Measurements from ENCODE around the gene ACSM2B.
"Not testable (repeated sequence)": the region's sequence is repeated elsewhere in the genome, so short reads cannot be mapped to it uniquely, and the experiment has no call there.

Gene ACSM2B

GRCh38 chr16:20595694-20596093, 19.5 kb upstream of the ACSM2B start:
- not testable (repeated sequence) for DNase-seq (ENCODE audit: low read depth in 3 of 3)

GRCh38 chr16:20595068-20595467, 18.9 kb upstream of the ACSM2B start:
- DNase-seq (ENCODE audit: low read depth in 3 of 3): not testable (repeated sequence)

- DNase-seq (ENCODE audit: low read depth in 3 of 3): not testable (repeated sequence)
Measured at GRCh38 chr16:20592780-20593179, 16.6 kb upstream of the ACSM2B start.

GRCh38 chr16:20589486-20589885, 13.3 kb upstream of the ACSM2B start:
- not testable (repeated sequence) for DNase-seq (ENCODE audit: low read depth in 3 of 3)

GRCh38 chr16:20587645-20588074, 11.5 kb upstream of the ACSM2B start:
- DNase-seq (ENCODE audit: low read depth in 3 of 3): not testable (repeated sequence)

GRCh38 chr16:20586716-20587115, 10.5 kb upstream of the ACSM2B start:
- DNase-seq (ENCODE audit: low read depth in 3 of 3): not testable (repeated sequence)

GRCh38 chr16:20586112-20586511, 9.9 kb upstream of the ACSM2B start:
- not testable (repeated sequence) for DNase-seq (ENCODE audit: low read depth in 3 of 3)

- DNase-seq (ENCODE audit: low read depth in 3 of 3): not testable (repeated sequence)
Measured at GRCh38 chr16:20580487-20581259, 4.5 kb upstream of the ACSM2B start.

GRCh38 chr16:20578091-20578490, 1.9 kb upstream of the ACSM2B start:
- not testable (repeated sequence) for DNase-seq (ENCODE audit: low read depth in 3 of 3)

- DNase-seq (ENCODE audit: low read depth in 3 of 3): not testable (repeated sequence)
Measured at GRCh38 chr16:20569117-20569651, 7.0 kb downstream of the ACSM2B start.

- no peak for DNase-seq (ENCODE audit: low read depth in 3 of 3)
Measured at GRCh38 chr16:20568404-20568803, 7.8 kb downstream of the ACSM2B start.

- DNase-seq (ENCODE audit: low read depth in 3 of 3): no peak
Measured at GRCh38 chr16:20566864-20567263, 9.3 kb downstream of the ACSM2B start.

GRCh38 chr16:20565334-20565733, 10.8 kb downstream of the ACSM2B start:
- DNase-seq (ENCODE audit: low read depth in 3 of 3): not testable (repeated sequence)

GRCh38 chr16:20564218-20564617, 11.9 kb downstream of the ACSM2B start:
- DNase-seq (ENCODE audit: low read depth in 3 of 3): not testable (repeated sequence)

- not testable (repeated sequence) for DNase-seq (ENCODE audit: low read depth in 3 of 3)
Measured at GRCh38 chr16:20555628-20556027, 20.5 kb downstream of the ACSM2B start.

- not testable (repeated sequence) for DNase-seq (ENCODE audit: low read depth in 3 of 3)
Measured at GRCh38 chr16:20554689-20555088, 21.5 kb downstream of the ACSM2B start.

GRCh38 chr16:20553493-20553892, 22.7 kb downstream of the ACSM2B start:
- not testable (repeated sequence) for DNase-seq (ENCODE audit: low read depth in 3 of 3)

- not testable (repeated sequence) for DNase-seq (ENCODE audit: low read depth in 3 of 3)
Measured at GRCh38 chr16:20546951-20547350, 29.2 kb downstream of the ACSM2B start.

- not testable (repeated sequence) for DNase-seq (ENCODE audit: low read depth in 3 of 3)
Measured at GRCh38 chr16:20546278-20546853, 29.8 kb downstream of the ACSM2B start.

GRCh38 chr16:20540603-20541316, 35.4 kb downstream of the ACSM2B start:
- DNase-seq (ENCODE audit: low read depth in 3 of 3): not testable (repeated sequence)

GRCh38 chr16:20538687-20539086, 37.5 kb downstream of the ACSM2B start:
- DNase-seq (ENCODE audit: low read depth in 3 of 3): no peak

- DNase-seq (ENCODE audit: low read depth in 3 of 3): no peak
Measured at GRCh38 chr16:20538181-20538580, 38.0 kb downstream of the ACSM2B start.
